ENCODE data around the gene FHIT.

FHIT gene

GRCh38 chr3:59746585-59746984 is 1504.7 kb downstream of the FHIT start:
- no peaks in the 10 kb centered on the region for H3K79me2 ChIP-seq
- H2AFZ ChIP-seq: no peak overlapping the region
- no peak overlapping the region for H3K4me2 ChIP-seq (ENCODE audit: low read length)
- H3K27ac ChIP-seq: no peak overlapping the region
- H3K4me3 ChIP-seq (ENCODE audit: low read depth, low read length): no peak overlapping the region
- no peak for TF ChIP-seq CTCF (IDR thresholded peaks at IDR 0.05)
- H3K4me1 ChIP-seq: no peaks in the 10 kb centered on the region
- no peak overlapping the region for H3K9ac ChIP-seq
- H3K9me3 ChIP-seq (ENCODE audit: control insufficient read depth, low read length): no peaks in the 10 kb centered on the region
- H3K36me3 ChIP-seq (ENCODE audit: control insufficient read depth, insufficient read depth, low read length): no peaks in the 10 kb centered on the region
- H3K27me3 ChIP-seq (ENCODE audit: control insufficient read depth, insufficient read depth, low read length): no peaks in the 10 kb centered on the region

GRCh38 chr3:59737241-59737640 is 1514.0 kb downstream of the FHIT start:
- Histone ChIP-seq H3K9me3 (ENCODE audit: control insufficient read depth, low read length) (no peaks in the 10 kb centered on the region), H2AFZ (no peak overlapping the region), H3K36me3 (ENCODE audit: control insufficient read depth, insufficient read depth, low read length) (no peaks in the 10 kb centered on the region), H3K9ac (no peak overlapping the region), H3K79me2 (no peaks in the 10 kb centered on the region), H3K4me3 (ENCODE audit: low read depth, low read length) (no peak overlapping the region), H3K4me1 (no peaks in the 10 kb centered on the region), H3K4me2 (ENCODE audit: low read length) (no peak overlapping the region), H3K27me3 (ENCODE audit: control insufficient read depth, insufficient read depth, low read length) (no peaks in the 10 kb centered on the region), H3K27ac (no peak overlapping the region)
- TF ChIP-seq CTCF (IDR thresholded peaks at IDR 0.05): no peak

- no peaks in the 10 kb centered on the region for H3K9me3 ChIP-seq (ENCODE audit: control insufficient read depth, low read length)
- no peak overlapping the region for H3K9ac ChIP-seq
- H3K27ac ChIP-seq: no peak overlapping the region
- no peak overlapping the region for H2AFZ ChIP-seq
- no peak for TF ChIP-seq CTCF (IDR thresholded peaks at IDR 0.05)
- no peaks in the 10 kb centered on the region for H3K79me2 ChIP-seq
- no peaks in the 10 kb centered on the region for H3K36me3 ChIP-seq (ENCODE audit: control insufficient read depth, insufficient read depth, low read length)
- no peaks in the 10 kb centered on the region for H3K4me1 ChIP-seq
- H3K27me3 ChIP-seq (ENCODE audit: control insufficient read depth, insufficient read depth, low read length): no peaks in the 10 kb centered on the region
- no peak overlapping the region for H3K4me2 ChIP-seq (ENCODE audit: low read length)
- H3K4me3 ChIP-seq (ENCODE audit: low read depth, low read length): no peak overlapping the region
These were observed 1517.2 kb downstream of the FHIT start for GRCh38 chr3:59734061-59734460.

- H3K27me3 ChIP-seq (ENCODE audit: control insufficient read depth, insufficient read depth, low read length): no peaks in the 10 kb centered on the region
- no peaks in the 10 kb centered on the region for H3K36me3 ChIP-seq (ENCODE audit: control insufficient read depth, insufficient read depth, low read length)
- H3K4me3 ChIP-seq (ENCODE audit: low read depth, low read length): no peak overlapping the region
- no peak overlapping the region for H3K27ac ChIP-seq
- H3K9me3 ChIP-seq (ENCODE audit: control insufficient read depth, low read length): no peaks in the 10 kb centered on the region
- H3K79me2 ChIP-seq: no peaks in the 10 kb centered on the region
- H2AFZ ChIP-seq: no peak overlapping the region
- H3K9ac ChIP-seq: no peak overlapping the region
- H3K4me1 ChIP-seq: no peaks in the 10 kb centered on the region
- no peak for TF ChIP-seq CTCF (IDR thresholded peaks at IDR 0.05)
- H3K4me2 ChIP-seq (ENCODE audit: low read length): no peak overlapping the region
These were observed 1518.0 kb downstream of the FHIT start for GRCh38 chr3:59733041-59733809.

DNA sequence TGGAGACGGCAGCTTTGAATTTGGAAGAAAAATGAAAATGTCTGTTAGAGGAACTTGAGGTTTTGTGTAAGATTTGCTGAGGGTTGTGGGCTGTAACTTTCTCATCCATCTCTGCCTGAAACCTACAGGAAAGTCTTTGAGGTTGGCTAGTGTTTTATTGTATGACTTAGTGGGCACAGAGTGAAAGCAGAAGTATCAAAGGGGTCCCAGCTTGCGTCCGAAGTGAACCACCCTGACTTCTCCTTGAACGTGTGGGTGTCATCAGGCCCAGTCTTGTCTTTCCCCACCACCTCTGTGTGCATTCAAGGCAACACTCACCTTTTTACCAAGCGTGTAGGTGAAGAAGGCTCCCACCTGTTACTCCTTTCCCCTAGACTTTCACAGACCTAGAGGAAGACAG is 1519.3 kb downstream of the FHIT start:
- H3K79me2 ChIP-seq: no peaks in the 10 kb centered on the region
- no peak overlapping the region for H3K27ac ChIP-seq
- no peak overlapping the region for H2AFZ ChIP-seq
- no peaks in the 10 kb centered on the region for H3K9me3 ChIP-seq (ENCODE audit: control insufficient read depth, low read length)
- TF ChIP-seq CTCF (IDR thresholded peaks at IDR 0.05): no peak
- H3K4me2 ChIP-seq (ENCODE audit: low read length): no peak overlapping the region
- H3K4me3 ChIP-seq (ENCODE audit: low read depth, low read length): no peak overlapping the region
- H3K4me1 ChIP-seq: no peaks in the 10 kb centered on the region
- no peak overlapping the region for H3K9ac ChIP-seq
- no peaks in the 10 kb centered on the region for H3K27me3 ChIP-seq (ENCODE audit: control insufficient read depth, insufficient read depth, low read length)
- H3K36me3 ChIP-seq (ENCODE audit: control insufficient read depth, insufficient read depth, low read length): no peaks in the 10 kb centered on the region
